PFSK-1 (cell line): ENCODE data around the gene PROZ.

ENCODE experiments used
- FOXP2 ChIP-seq: optimal IDR thresholded peaks from 2 replicates; pipeline ENCODE3; 2011; ENCODE audit warnings: borderline replicate concordance, control low read depth, inconsistent platforms; ENCODE audit not compliant: insufficient read depth; ENCODE audit errors: extremely low read length, extremely low read depth
- POLR2AphosphoS5 ChIP-seq: IDR thresholded peaks from 2 replicates; pipeline ENCODE4 v1.6.1; 2012; ENCODE audit warnings: low read depth, mild to moderate bottlenecking, control low read depth, low read length, moderate library complexity
- REST ChIP-seq, 2 experiments: IDR thresholded peaks; 2 replicates each; pipeline versions ENCODE4 v1.6.1 to v1.8.0; 2011 to 2012; ENCODE audit warnings: low read depth in 2 of 2, low read length in 2 of 2, control low read depth in 1 of 2, inconsistent platforms in 1 of 2, mild to moderate bottlenecking in 1 of 2, moderate library complexity in 1 of 2; ENCODE audit not compliant: insufficient read depth in 1 of 2
- SIN3A ChIP-seq: IDR thresholded peaks from 2 replicates; pipeline ENCODE4 v1.6.1; 2012; ENCODE audit warnings: mild to moderate bottlenecking, low read length, moderate library complexity, borderline replicate concordance; ENCODE audit not compliant: insufficient read depth
- TAF1 ChIP-seq: IDR thresholded peaks from 2 replicates; pipeline ENCODE4 v1.6.1; 2012; ENCODE audit warnings: low read length, control low read depth, borderline replicate concordance; ENCODE audit not compliant: insufficient read depth

PROZ gene

DNA sequence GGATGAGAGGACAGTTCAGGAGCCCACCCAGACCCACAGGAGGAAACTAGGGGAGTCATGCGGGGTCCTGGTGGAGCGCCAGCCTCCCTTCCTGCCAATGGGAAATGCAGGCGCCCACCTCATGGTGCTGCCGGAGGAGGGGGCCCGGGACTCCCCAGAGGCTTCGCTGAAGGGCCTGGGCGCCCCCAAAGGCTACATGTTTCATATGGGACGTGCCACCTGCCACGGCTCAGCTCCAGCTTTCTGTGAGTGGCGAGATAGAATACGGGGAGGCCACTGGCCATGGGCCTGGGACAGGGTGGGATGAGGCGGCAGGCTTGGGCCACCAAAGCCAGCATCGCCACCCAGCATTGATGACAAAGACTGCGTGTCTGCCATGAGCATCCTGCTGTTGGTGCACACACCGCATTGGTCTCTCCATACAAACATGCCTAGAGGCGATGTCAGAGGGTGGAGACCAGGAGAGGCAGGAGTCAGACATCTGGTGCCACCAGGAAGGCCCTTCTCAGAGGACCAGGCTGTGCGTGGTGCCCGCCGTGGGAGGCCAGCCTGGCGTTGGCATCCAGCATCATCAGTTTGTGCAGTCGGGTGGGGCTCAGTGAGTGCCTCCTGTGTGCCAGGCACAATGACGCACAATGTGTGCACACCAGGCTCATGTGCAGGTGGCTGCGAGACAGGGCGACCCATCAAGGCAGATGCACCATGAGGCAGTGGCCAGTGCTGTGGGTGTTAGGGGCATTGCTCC lies 37.1 kb upstream of the PROZ start:
- no peak for TF ChIP-seq REST (IDR thresholded peaks at IDR 0.05; ENCODE audit: insufficient read depth in 1 of 2, low read depth in 2 of 2, low read length in 2 of 2)
- no peak for TF ChIP-seq TAF1
- TF ChIP-seq POLR2AphosphoS5: no peak
- TF ChIP-seq FOXP2: no peak
- TF ChIP-seq SIN3A: no peak

- TF ChIP-seq SIN3A: no peak
- no peak for TF ChIP-seq FOXP2
- no peak for TF ChIP-seq TAF1
- no peak for TF ChIP-seq POLR2AphosphoS5
- no peak for TF ChIP-seq REST (IDR thresholded peaks at IDR 0.05; ENCODE audit: insufficient read depth in 1 of 2, low read depth in 2 of 2, low read length in 2 of 2)
Measured at GRCh38 chr13:113121928-113122471, 36.4 kb upstream of the PROZ start.

DNA sequence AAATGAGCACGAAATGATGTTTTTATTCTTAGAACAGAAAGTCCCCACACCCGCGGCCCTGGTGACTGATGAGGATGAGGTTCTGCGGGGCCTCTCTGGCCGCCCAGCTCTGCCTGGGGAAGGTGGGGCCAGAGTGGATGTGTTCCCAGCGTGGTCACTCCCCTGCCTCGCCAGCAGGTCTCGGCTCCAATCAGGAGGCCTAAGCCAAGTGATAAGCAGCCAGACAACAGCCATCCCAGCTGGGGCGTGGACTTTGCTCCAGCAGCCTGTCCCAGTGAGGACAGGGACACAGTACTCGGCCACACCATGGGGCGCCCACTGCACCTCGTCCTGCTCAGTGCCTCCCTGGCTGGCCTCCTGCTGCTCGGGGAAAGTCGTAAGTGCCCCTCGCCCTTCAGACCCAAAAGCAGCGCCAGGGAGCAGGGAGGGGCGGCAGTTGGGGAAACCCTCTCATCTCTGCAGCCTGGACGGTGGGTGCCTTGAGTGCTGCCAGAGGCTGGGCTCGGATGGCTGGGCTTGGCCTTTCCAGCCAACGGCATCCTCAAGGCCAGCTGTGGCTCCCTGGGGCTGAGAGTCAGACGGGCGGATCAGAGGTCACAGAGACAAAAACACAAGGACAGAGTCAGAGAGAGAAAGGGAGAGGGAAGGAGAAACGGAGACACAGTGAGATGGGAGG lies 35.8 kb upstream of the PROZ start, which contains the start of gene F10:
TSS of gene F10 (plus strand) at position 250 of the 676 bp plus-strand sequence. CDS start at position 307, 57 bp downstream.
- TF ChIP-seq FOXP2: no peak
- no peak for TF ChIP-seq REST (IDR thresholded peaks at IDR 0.05; ENCODE audit: insufficient read depth in 1 of 2, low read depth in 2 of 2, low read length in 2 of 2)
- no peak for TF ChIP-seq POLR2AphosphoS5
- TF ChIP-seq TAF1: no peak
- TF ChIP-seq SIN3A: no peak

DNA sequence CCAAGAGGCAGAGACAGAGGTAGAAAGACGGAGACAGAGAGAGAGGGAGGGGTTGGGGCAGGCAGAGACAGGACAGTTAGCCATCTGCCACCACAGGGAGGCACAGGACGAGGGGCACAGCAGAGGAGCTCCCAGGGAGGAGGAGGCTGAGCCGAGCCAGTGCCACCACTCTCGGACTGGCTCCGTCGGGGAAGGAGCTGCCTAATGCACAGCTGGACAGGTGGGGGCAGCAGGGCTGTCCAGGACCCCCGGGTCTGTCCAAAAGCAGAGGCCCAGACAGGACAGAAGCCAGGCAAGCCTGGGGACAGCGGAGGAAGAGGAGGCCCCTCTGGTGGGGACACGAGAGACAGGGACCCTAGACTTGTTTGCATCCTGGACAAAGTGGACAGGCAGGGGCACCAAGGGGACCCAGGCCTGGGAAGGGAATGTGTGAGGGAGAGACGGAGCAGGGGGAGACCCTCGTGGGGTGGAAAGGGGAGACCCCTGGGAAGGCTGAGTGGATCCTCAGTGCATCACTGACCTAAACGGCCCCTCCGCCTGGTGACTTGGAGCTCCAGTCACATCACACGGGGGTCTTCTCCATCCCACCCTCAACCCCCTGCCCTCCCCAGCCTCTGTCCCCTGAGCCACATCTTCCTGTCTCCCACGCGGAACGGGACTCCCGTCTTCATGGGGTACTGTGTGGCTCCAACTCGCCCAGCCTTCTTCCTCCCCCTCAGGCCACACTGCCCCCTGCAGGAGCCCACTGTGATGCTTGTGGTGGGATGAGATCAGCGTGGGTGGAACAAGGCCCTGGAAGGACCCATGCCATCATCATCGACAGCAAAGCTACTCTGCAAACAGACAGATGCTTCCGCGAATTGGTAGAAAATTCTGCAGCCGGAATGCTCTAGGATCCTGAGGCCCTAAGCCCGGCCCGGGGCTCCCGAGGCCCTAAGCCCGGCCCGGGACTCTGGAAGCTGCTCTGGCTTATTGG lies 34.9 kb upstream of the PROZ start:
- TF ChIP-seq FOXP2 (no peak), SIN3A (no peak), TAF1 (no peak), POLR2AphosphoS5 (no peak), REST (IDR thresholded peaks at IDR 0.05; ENCODE audit: insufficient read depth in 1 of 2, low read depth in 2 of 2, low read length in 2 of 2) (no peak)
